ENCODE measurements around the gene ATP6V1C2. TPM values are rescaled to one million over a fixed set of nuclear protein-coding genes. Genes with fewer than 3 reads are reported as not detected.

The ATP6V1C2 gene
- total RNA-seq (2014; rRNA removed; shearing (Covaris generic)), result 0.06 TPM in 1 of 2 replicates, not detected in the other

- no peak for DNase-seq (ENCODE audit: low spot score)
- in situ Hi-C loops (cut with HindIII; ENCODE audit: low sequenced_read_pairs), result no loop called here
Measured at GRCh38 chr2:10721396-10722251, at the start of gene ATP6V1C2. Gene ATP6V1C2 (plus strand): TSS chr2:10721630. CDS start chr2:10722850, 1,220 bp downstream.

- in situ Hi-C loops (cut with HindIII; ENCODE audit: low sequenced_read_pairs), result no loop called here
- DNase-seq (ENCODE audit: low spot score), result no peak
Measured at GRCh38 chr2:10675131-10675530, 46.3 kb upstream of the ATP6V1C2 start.

GRCh38 chr2:10678225-10678624, 43.2 kb upstream of the ATP6V1C2 start:
- in situ Hi-C loops (cut with HindIII; ENCODE audit: low sequenced_read_pairs), result no loop called here

GRCh38 chr2:10680214-10680613, 41.2 kb upstream of the ATP6V1C2 start:
- in situ Hi-C loops (cut with HindIII; ENCODE audit: low sequenced_read_pairs), result no loop called here

More at GRCh38 chr2:10678225-10678624, 43.2 kb upstream of the ATP6V1C2 start:
- no peak for DNase-seq (ENCODE audit: low spot score)

GRCh38 chr2:10680957-10681356, 40.5 kb upstream of the ATP6V1C2 start:
- DNase-seq (ENCODE audit: low spot score), result no peak
- in situ Hi-C loops (cut with HindIII; ENCODE audit: low sequenced_read_pairs), result no loop called here

More at GRCh38 chr2:10680214-10680613, 41.2 kb upstream of the ATP6V1C2 start:
- no peak for DNase-seq (ENCODE audit: low spot score)

GRCh38 chr2:10686176-10686730, 35.2 kb upstream of the ATP6V1C2 start:
- DNase-seq (ENCODE audit: low spot score), result no peak
- in situ Hi-C loops (cut with HindIII; ENCODE audit: low sequenced_read_pairs), result no loop called here

- peak; percentile 3 for DNase-seq (ENCODE audit: low spot score)
- in situ Hi-C loops (cut with HindIII; ENCODE audit: low sequenced_read_pairs), result no loop called here
Measured at GRCh38 chr2:10688921-10689807, 32.3 kb upstream of the ATP6V1C2 start.

GRCh38 chr2:10691521-10691920, 29.9 kb upstream of the ATP6V1C2 start:
- DNase-seq (ENCODE audit: low spot score), result no peak
- in situ Hi-C loops (cut with HindIII; ENCODE audit: low sequenced_read_pairs), result no loop called here

- no peak for DNase-seq (ENCODE audit: low spot score)
- in situ Hi-C loops (cut with HindIII; ENCODE audit: low sequenced_read_pairs), result no loop called here
Measured at GRCh38 chr2:10700078-10700803, 21.2 kb upstream of the ATP6V1C2 start.

GRCh38 chr2:10704034-10704594, 17.3 kb upstream of the ATP6V1C2 start:
- no peak for DNase-seq (ENCODE audit: low spot score)
- in situ Hi-C loops (cut with HindIII; ENCODE audit: low sequenced_read_pairs), result no loop called here

- DNase-seq (ENCODE audit: low spot score), result no peak
Measured at GRCh38 chr2:10706033-10706432, 15.4 kb upstream of the ATP6V1C2 start.

GRCh38 chr2:10707831-10708230, 13.6 kb upstream of the ATP6V1C2 start:
- in situ Hi-C loops (cut with HindIII; ENCODE audit: low sequenced_read_pairs), result no loop called here
- DNase-seq (ENCODE audit: low spot score), result no peak

More at GRCh38 chr2:10706033-10706432, 15.4 kb upstream of the ATP6V1C2 start:
- in situ Hi-C loops (cut with HindIII; ENCODE audit: low sequenced_read_pairs), result no loop called here

GRCh38 chr2:10709290-10709939, 12.0 kb upstream of the ATP6V1C2 start:
- DNase-seq (ENCODE audit: low spot score), result no peak
- in situ Hi-C loops (cut with HindIII; ENCODE audit: low sequenced_read_pairs), result no loop called here

GRCh38 chr2:10712185-10712809, 9.1 kb upstream of the ATP6V1C2 start:
- in situ Hi-C loops (cut with HindIII; ENCODE audit: low sequenced_read_pairs), result no loop called here
- DNase-seq (ENCODE audit: low spot score), result no peak

- in situ Hi-C loops (cut with HindIII; ENCODE audit: low sequenced_read_pairs), result no loop called here
- DNase-seq (ENCODE audit: low spot score), result no peak
Measured at GRCh38 chr2:10716581-10716980, 4.8 kb upstream of the ATP6V1C2 start.

GRCh38 chr2:10717628-10718027, 3.8 kb upstream of the ATP6V1C2 start:
- in situ Hi-C loops (cut with HindIII; ENCODE audit: low sequenced_read_pairs), result no loop called here
- DNase-seq (ENCODE audit: low spot score), result no peak

GRCh38 chr2:10720306-10720705, 1.1 kb upstream of the ATP6V1C2 start:
- no peak for DNase-seq (ENCODE audit: low spot score)
- in situ Hi-C loops (cut with HindIII; ENCODE audit: low sequenced_read_pairs), result no loop called here

GRCh38 chr2:10720947-10721395, 459 bp upstream of the ATP6V1C2 start:
- in situ Hi-C loops (cut with HindIII; ENCODE audit: low sequenced_read_pairs), result no loop called here
- DNase-seq (ENCODE audit: low spot score), result no peak

All from G401 (cell line).